ENCODE data around the gene PRPF4. TPM values are rescaled to one million over a fixed set of nuclear protein-coding genes. Genes with fewer than 3 reads are reported as not detected.
"Not testable (repeated sequence)": the region's sequence is repeated elsewhere in the genome, so short reads cannot be mapped to it uniquely, and the experiment has no call there.

The PRPF4 gene
- polyA plus RNA-seq (2013, experiment 1 of 4) = 40.8 TPM
- 42.4 TPM for polyA plus RNA-seq (2013, experiment 2 of 4)
- 28.2 TPM for polyA plus RNA-seq (2013, experiment 3 of 4)
- 30.2 TPM for polyA plus RNA-seq (2013, experiment 4 of 4)

- WGBS, 2 experiments = 0% methylated on average over 62 to 63 of the region's 63 CpGs
- H3K9me3 ChIP-seq (ENCODE audit: control insufficient read depth, low read length) = no peaks in the 10 kb centered on the region
- peaks cover 29% of the 10 kb centered on the region for H3K36me3 ChIP-seq (ENCODE audit: control insufficient read depth, insufficient read depth, low read length)
- H3K4me1 ChIP-seq (ENCODE audit: control insufficient read depth, insufficient read depth, low read length) = peaks cover 3% of the 10 kb centered on the region
- H3K27me3 ChIP-seq (ENCODE audit: control insufficient read depth, insufficient read depth, low read length, poor library complexity, severe bottlenecking) = no peaks in the 10 kb centered on the region
- H3K27ac ChIP-seq (ENCODE audit: insufficient read depth, low read depth, low read length, poor library complexity, severe bottlenecking) = peak within 1 kb of the TSS; percentile 67
- H3K4me3 ChIP-seq (ENCODE audit: insufficient read depth, low read depth, low read length) = peak within 1 kb of the TSS; percentile 82
These were observed at the start of gene PRPF4, which contains the start of gene CDC26 for GRCh38 chr9:113275157-113276131. TSS of gene PRPF4 (plus strand) at chr9:113275658. CDS start at chr9:113275744, 86 bp downstream. TSS of gene CDC26 (minus strand) at chr9:113275572. CDS start at chr9:113272507, 3,065 bp downstream.

- Histone ChIP-seq H3K36me3 (ENCODE audit: control insufficient read depth, insufficient read depth, low read length) (no peaks in the 10 kb centered on the region), H3K4me1 (ENCODE audit: control insufficient read depth, insufficient read depth, low read length) (peaks cover 3% of the 10 kb centered on the region), H3K4me3 (ENCODE audit: insufficient read depth, low read depth, low read length) (no peak overlapping the region), H3K9me3 (ENCODE audit: control insufficient read depth, low read length) (no peaks in the 10 kb centered on the region), H3K27ac (ENCODE audit: insufficient read depth, low read depth, low read length, poor library complexity, severe bottlenecking) (no peak overlapping the region), H3K27me3 (ENCODE audit: control insufficient read depth, insufficient read depth, low read length, poor library complexity, severe bottlenecking) (no peaks in the 10 kb centered on the region)
- WGBS, 2 experiments = 91 to 100% methylated on average over 1 of the region's 1 CpG
These were observed 48.0 kb upstream of the PRPF4 start for GRCh38 chr9:113227436-113227835.

GRCh38 chr9:113228130-113228665 is 47.3 kb upstream of the PRPF4 start:
- Histone ChIP-seq H3K4me1 (ENCODE audit: control insufficient read depth, insufficient read depth, low read length) (no peaks in the 10 kb centered on the region), H3K4me3 (ENCODE audit: insufficient read depth, low read depth, low read length) (no peak overlapping the region), H3K36me3 (ENCODE audit: control insufficient read depth, insufficient read depth, low read length) (no peaks in the 10 kb centered on the region), H3K27me3 (ENCODE audit: control insufficient read depth, insufficient read depth, low read length, poor library complexity, severe bottlenecking) (no peaks in the 10 kb centered on the region), H3K27ac (ENCODE audit: insufficient read depth, low read depth, low read length, poor library complexity, severe bottlenecking) (no peak overlapping the region), H3K9me3 (ENCODE audit: control insufficient read depth, low read length) (no peaks in the 10 kb centered on the region)
- 93 to 96% methylated on average over 3 of the region's 3 CpGs for WGBS, 2 experiments

GRCh38 chr9:113231701-113232100 is 43.8 kb upstream of the PRPF4 start:
- no peaks in the 10 kb centered on the region for H3K4me1 ChIP-seq (ENCODE audit: control insufficient read depth, insufficient read depth, low read length)
- no peaks in the 10 kb centered on the region for H3K9me3 ChIP-seq (ENCODE audit: control insufficient read depth, low read length)
- H3K36me3 ChIP-seq (ENCODE audit: control insufficient read depth, insufficient read depth, low read length) = no peaks in the 10 kb centered on the region
- H3K27ac ChIP-seq (ENCODE audit: insufficient read depth, low read depth, low read length, poor library complexity, severe bottlenecking) = no peak overlapping the region
- no peak overlapping the region for H3K4me3 ChIP-seq (ENCODE audit: insufficient read depth, low read depth, low read length)
- WGBS, 2 experiments = 90 to 95% methylated on average over 2 of the region's 2 CpGs
- H3K27me3 ChIP-seq (ENCODE audit: control insufficient read depth, insufficient read depth, low read length, poor library complexity, severe bottlenecking) = no peaks in the 10 kb centered on the region

- 94 to 95% methylated on average over 10 of the region's 10 CpGs for WGBS, 2 experiments
- not testable (repeated sequence) for H3K9me3 ChIP-seq (ENCODE audit: control insufficient read depth, low read length); H3K27me3 ChIP-seq (ENCODE audit: control insufficient read depth, insufficient read depth, low read length, poor library complexity, severe bottlenecking); H3K27ac ChIP-seq (ENCODE audit: insufficient read depth, low read depth, low read length, poor library complexity, severe bottlenecking); H3K4me1 ChIP-seq (ENCODE audit: control insufficient read depth, insufficient read depth, low read length); H3K4me3 ChIP-seq (ENCODE audit: insufficient read depth, low read depth, low read length); H3K36me3 ChIP-seq (ENCODE audit: control insufficient read depth, insufficient read depth, low read length)
These were observed 39.7 kb upstream of the PRPF4 start for GRCh38 chr9:113235701-113236255.

GRCh38 chr9:113237026-113237425 is 38.4 kb upstream of the PRPF4 start:
- H3K27ac ChIP-seq (ENCODE audit: insufficient read depth, low read depth, low read length, poor library complexity, severe bottlenecking) = no peak overlapping the region
- no peaks in the 10 kb centered on the region for H3K36me3 ChIP-seq (ENCODE audit: control insufficient read depth, insufficient read depth, low read length)
- no peaks in the 10 kb centered on the region for H3K4me1 ChIP-seq (ENCODE audit: control insufficient read depth, insufficient read depth, low read length)
- no peaks in the 10 kb centered on the region for H3K9me3 ChIP-seq (ENCODE audit: control insufficient read depth, low read length)
- 95% methylated on average over 4 of the region's 4 CpGs for WGBS, 2 experiments
- no peak overlapping the region for H3K4me3 ChIP-seq (ENCODE audit: insufficient read depth, low read depth, low read length)
- no peaks in the 10 kb centered on the region for H3K27me3 ChIP-seq (ENCODE audit: control insufficient read depth, insufficient read depth, low read length, poor library complexity, severe bottlenecking)

- no peak overlapping the region for H3K27ac ChIP-seq (ENCODE audit: insufficient read depth, low read depth, low read length, poor library complexity, severe bottlenecking)
- no peaks in the 10 kb centered on the region for H3K36me3 ChIP-seq (ENCODE audit: control insufficient read depth, insufficient read depth, low read length)
- no peak overlapping the region for H3K4me3 ChIP-seq (ENCODE audit: insufficient read depth, low read depth, low read length)
- no peaks in the 10 kb centered on the region for H3K27me3 ChIP-seq (ENCODE audit: control insufficient read depth, insufficient read depth, low read length, poor library complexity, severe bottlenecking)
- H3K9me3 ChIP-seq (ENCODE audit: control insufficient read depth, low read length) = no peaks in the 10 kb centered on the region
- H3K4me1 ChIP-seq (ENCODE audit: control insufficient read depth, insufficient read depth, low read length) = no peaks in the 10 kb centered on the region
- 92 to 93% methylated on average over 10 of the region's 10 CpGs for WGBS, 2 experiments
These were observed 37.1 kb upstream of the PRPF4 start for GRCh38 chr9:113238202-113238858.

GRCh38 chr9:113238859-113239232 is 36.6 kb upstream of the PRPF4 start:
- Histone ChIP-seq H3K9me3 (ENCODE audit: control insufficient read depth, low read length) (no peaks in the 10 kb centered on the region), H3K4me1 (ENCODE audit: control insufficient read depth, insufficient read depth, low read length) (no peaks in the 10 kb centered on the region), H3K27ac (ENCODE audit: insufficient read depth, low read depth, low read length, poor library complexity, severe bottlenecking) (no peak overlapping the region), H3K4me3 (ENCODE audit: insufficient read depth, low read depth, low read length) (no peak overlapping the region), H3K27me3 (ENCODE audit: control insufficient read depth, insufficient read depth, low read length, poor library complexity, severe bottlenecking) (no peaks in the 10 kb centered on the region), H3K36me3 (ENCODE audit: control insufficient read depth, insufficient read depth, low read length) (no peaks in the 10 kb centered on the region)
- WGBS, 2 experiments = 92 to 94% methylated on average over 4 of the region's 4 CpGs

- no peaks in the 10 kb centered on the region for H3K4me1 ChIP-seq (ENCODE audit: control insufficient read depth, insufficient read depth, low read length)
These were observed 34.3 kb upstream of the PRPF4 start for GRCh38 chr9:113241161-113241560.

More at GRCh38 chr9:113241161-113241560, 34.3 kb upstream of the PRPF4 start:
- WGBS, 2 experiments = 95 to 98% methylated on average over 2 of the region's 2 CpGs
- Histone ChIP-seq H3K9me3 (ENCODE audit: control insufficient read depth, low read length) (no peaks in the 10 kb centered on the region), H3K4me3 (ENCODE audit: insufficient read depth, low read depth, low read length) (no peak overlapping the region), H3K27ac (ENCODE audit: insufficient read depth, low read depth, low read length, poor library complexity, severe bottlenecking) (no peak overlapping the region), H3K36me3 (ENCODE audit: control insufficient read depth, insufficient read depth, low read length) (no peaks in the 10 kb centered on the region), H3K27me3 (ENCODE audit: control insufficient read depth, insufficient read depth, low read length, poor library complexity, severe bottlenecking) (no peaks in the 10 kb centered on the region)
